Thyroid gland (tissue), 4 donors: ENCODE data around the gene OVCA2.

Experiments used
- POLR2A ChIP-seq, 2 donors: fragments of 450-650 bp; IDR thresholded peaks; one replicate each; pipeline ENCODE4 v1.6.1; 2017; ENCODE audit warnings: antibody characterized with exemption in 2 of 2, mild to moderate bottlenecking in 2 of 2, moderate library complexity in 1 of 2
- TF ChIP-seq, protein P1 (sequence below), 6 experiments: fragments of 200-600 bp in 3 of 6; fragments of 450-650 bp in 3 of 6; sonication (generic) in 3 of 6; IDR thresholded peaks; one replicate each; pipeline ENCODE4 v1.5.1; 2016 to 2019; ENCODE audit warnings: antibody characterized with exemption in 6 of 6, mild to moderate bottlenecking in 2 of 6, inconsistent platforms in 1 of 6, moderate library complexity in 1 of 6

DNA sequence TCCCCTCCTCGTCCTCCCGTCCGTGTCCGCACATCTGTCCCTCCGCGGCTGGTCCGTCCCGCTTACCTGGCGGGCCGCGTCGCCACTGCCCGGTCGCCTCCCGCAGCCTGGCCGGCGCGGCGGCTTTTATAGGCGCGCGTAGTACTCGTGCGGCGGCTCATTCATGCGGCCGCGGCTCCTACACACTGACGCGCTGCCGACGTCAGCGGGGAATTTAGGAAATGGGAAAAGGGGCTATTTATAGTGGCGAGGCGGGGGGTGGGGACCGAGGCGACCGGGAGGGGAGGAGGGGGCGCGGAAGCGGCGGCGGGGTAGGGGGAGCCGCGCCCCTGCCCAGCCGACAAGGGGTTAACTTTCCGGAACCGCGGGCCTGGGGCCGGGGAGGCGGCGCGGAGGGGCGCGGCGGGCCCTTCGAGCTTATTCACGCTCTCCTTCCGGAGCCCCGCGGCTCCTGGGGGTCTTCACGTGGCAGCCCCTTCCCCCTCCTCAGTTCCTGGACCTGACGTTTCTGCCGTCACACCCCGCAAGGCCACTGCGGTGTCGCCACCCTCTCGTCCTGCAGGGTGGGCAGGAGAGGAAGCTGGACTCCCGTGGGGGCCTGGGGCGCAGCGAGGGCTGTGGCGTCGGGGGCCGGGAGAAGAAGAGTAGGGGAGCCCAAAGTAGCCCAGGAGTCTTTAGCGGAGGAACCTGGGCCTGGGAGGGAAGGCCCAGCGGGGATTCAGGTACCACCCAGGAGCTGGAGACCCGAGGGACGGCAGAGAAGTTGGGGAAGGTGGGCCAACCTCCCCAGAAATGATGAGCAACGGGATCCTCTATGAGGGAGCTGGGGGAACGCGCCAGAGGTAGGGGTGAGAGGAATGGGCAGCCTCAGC is 9.5 kb downstream of the OVCA2 start:
- TF ChIP-seq, protein P1, sequence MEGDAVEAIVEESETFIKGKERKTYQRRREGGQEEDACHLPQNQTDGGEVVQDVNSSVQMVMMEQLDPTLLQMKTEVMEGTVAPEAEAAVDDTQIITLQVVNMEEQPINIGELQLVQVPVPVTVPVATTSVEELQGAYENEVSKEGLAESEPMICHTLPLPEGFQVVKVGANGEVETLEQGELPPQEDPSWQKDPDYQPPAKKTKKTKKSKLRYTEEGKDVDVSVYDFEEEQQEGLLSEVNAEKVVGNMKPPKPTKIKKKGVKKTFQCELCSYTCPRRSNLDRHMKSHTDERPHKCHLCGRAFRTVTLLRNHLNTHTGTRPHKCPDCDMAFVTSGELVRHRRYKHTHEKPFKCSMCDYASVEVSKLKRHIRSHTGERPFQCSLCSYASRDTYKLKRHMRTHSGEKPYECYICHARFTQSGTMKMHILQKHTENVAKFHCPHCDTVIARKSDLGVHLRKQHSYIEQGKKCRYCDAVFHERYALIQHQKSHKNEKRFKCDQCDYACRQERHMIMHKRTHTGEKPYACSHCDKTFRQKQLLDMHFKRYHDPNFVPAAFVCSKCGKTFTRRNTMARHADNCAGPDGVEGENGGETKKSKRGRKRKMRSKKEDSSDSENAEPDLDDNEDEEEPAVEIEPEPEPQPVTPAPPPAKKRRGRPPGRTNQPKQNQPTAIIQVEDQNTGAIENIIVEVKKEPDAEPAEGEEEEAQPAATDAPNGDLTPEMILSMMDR (IDR thresholded peaks at IDR 0.05) = no peak
- no peak for TF ChIP-seq POLR2A (IDR thresholded peaks at IDR 0.05)
